Measurements from ENCODE around the gene CCDC171. TPM values are rescaled to one million over a fixed set of nuclear protein-coding genes. Genes with fewer than 3 reads are reported as not detected.
"Not testable (repeated sequence)": the region's sequence is repeated elsewhere in the genome, so short reads cannot be mapped to it uniquely, and the experiment has no call there.

CCDC171 gene
- total RNA-seq, 2 experiments from 2014 or later = 1.2 to 1.3 TPM

- Mint-ChIP-seq H3K9me3 (peaks cover 2% of the 10 kb centered on the region), H3K27me3 (no peaks in the 10 kb centered on the region), H3K36me3 (ENCODE audit: low read depth) (no peaks in the 10 kb centered on the region), H3K27ac (no peak overlapping the region), H3K4me3 (no peak overlapping the region), H3K4me1 (no peaks in the 10 kb centered on the region)
- ChIA-PET CTCF (interaction anchor here (0.6 kb wide), 1 partner anchor 77 kb away, joined by 3 read pairs; no protein-coding TSS in a partner anchor), POLR2A (no interaction called here)
- no peak for DNase-seq
Observed at GRCh38 chr9:15578714-15579113, 25.9 kb downstream of the CCDC171 start.

GRCh38 chr9:15584379-15584778 is 31.5 kb downstream of the CCDC171 start:
- DNase-seq = no peak
- no peaks in the 10 kb centered on the region for H3K27me3 Mint-ChIP-seq
- H3K9me3 Mint-ChIP-seq = peaks cover 2% of the 10 kb centered on the region
- no peak overlapping the region for H3K4me3 Mint-ChIP-seq
- H3K36me3 Mint-ChIP-seq (ENCODE audit: low read depth) = no peaks in the 10 kb centered on the region
- H3K27ac Mint-ChIP-seq = no peak overlapping the region
- ChIA-PET CTCF (no interaction called here), POLR2A (no interaction called here)
- H3K4me1 Mint-ChIP-seq = no peaks in the 10 kb centered on the region

- no peak overlapping the region for H3K27ac Mint-ChIP-seq
- H3K36me3 Mint-ChIP-seq (ENCODE audit: low read depth) = no peaks in the 10 kb centered on the region
- CTCF ChIA-PET = no interaction called here
- H3K4me3 Mint-ChIP-seq = no peak overlapping the region
- DNase-seq = no peak
- no peaks in the 10 kb centered on the region for H3K4me1 Mint-ChIP-seq
- H3K27me3 Mint-ChIP-seq = no peaks in the 10 kb centered on the region
- H3K9me3 Mint-ChIP-seq = no peaks in the 10 kb centered on the region
- POLR2A ChIA-PET = no interaction called here
Observed at GRCh38 chr9:15592317-15592716, 39.5 kb downstream of the CCDC171 start.

GRCh38 chr9:15592940-15593339 is 40.1 kb downstream of the CCDC171 start:
- DNase-seq; H3K27me3 Mint-ChIP-seq; H3K27ac Mint-ChIP-seq; POLR2A ChIA-PET; H3K4me3 Mint-ChIP-seq; H3K4me1 Mint-ChIP-seq; H3K36me3 Mint-ChIP-seq (ENCODE audit: low read depth); H3K9me3 Mint-ChIP-seq; CTCF ChIA-PET: not testable (repeated sequence)

GRCh38 chr9:15600666-15601330 is 48.0 kb downstream of the CCDC171 start:
- H3K4me3 Mint-ChIP-seq; H3K27ac Mint-ChIP-seq; DNase-seq; H3K36me3 Mint-ChIP-seq (ENCODE audit: low read depth); H3K27me3 Mint-ChIP-seq; H3K4me1 Mint-ChIP-seq; POLR2A ChIA-PET; CTCF ChIA-PET; H3K9me3 Mint-ChIP-seq: not testable (repeated sequence)

DNA sequence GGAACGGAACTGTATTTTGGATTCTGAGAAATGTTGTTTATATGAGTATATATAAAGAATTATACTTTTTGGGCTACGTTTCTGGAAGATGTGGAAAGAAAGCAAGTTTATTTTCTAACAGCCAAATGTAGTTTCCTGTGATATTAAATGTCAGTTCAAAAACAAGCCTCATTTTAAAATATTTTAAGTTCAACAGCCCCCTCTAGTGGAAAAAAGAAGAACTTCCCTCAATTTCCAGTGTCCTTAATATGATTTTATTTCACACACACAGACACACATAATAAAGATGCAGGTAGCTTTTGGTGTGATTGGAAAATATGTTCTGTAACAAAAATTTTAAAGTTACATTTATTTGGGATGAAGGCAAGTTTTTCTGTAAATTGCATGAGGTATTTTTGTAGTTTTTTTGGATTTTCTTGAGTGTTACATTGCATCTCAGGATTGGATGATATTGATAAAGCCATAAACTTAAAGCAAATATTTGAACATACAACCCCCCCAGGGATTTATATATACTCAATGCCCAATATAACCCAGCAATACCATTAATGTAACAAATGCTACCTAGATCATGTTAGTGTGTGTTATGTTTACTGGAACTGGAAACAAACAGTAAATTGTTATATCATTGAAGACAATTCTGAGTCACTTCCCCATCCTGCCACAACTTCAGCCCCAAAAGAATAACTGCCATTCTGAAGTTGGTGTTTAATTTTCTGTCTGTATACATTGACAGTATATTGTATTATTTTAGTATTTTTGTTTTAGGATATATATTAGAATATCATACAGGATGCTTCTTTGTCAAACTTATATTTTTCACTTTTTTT is 54.0 kb downstream of the CCDC171 start:
- Mint-ChIP-seq H3K27me3 (no peaks in the 10 kb centered on the region), H3K27ac (no peak overlapping the region), H3K4me3 (no peak overlapping the region), H3K9me3 (no peaks in the 10 kb centered on the region), H3K4me1 (peaks cover 6% of the 10 kb centered on the region), H3K36me3 (ENCODE audit: low read depth) (no peaks in the 10 kb centered on the region)
- DNase-seq = peak; percentile 50
- CTCF ChIA-PET = interaction anchor here (0.9 to 1.3 kb wide), 4 partner anchors 11 to 207 kb away, joined by 3 to 4 read pairs (median 3); partner anchors contain the start of gene CCDC171
- POLR2A ChIA-PET = no interaction called here

DNA sequence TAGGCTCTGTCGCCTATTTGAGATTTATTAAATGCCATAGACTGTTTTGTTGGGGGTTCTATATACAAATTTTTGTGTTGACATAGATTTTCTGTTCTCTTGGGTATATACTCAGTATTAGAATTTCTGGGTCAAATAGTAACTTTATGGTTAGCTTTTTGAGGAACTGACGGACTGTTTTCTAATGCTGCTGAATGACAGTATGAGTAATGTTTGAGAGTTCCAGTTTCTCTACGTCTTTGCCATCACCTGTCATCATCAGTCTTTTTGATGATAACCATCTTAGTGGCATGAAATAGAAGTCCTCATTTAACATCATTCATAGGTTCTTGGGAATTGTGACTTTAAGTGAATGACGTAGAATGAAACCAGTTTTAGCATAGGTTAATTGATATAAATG is 60.1 kb downstream of the CCDC171 start:
- Mint-ChIP-seq H3K9me3 (no peaks in the 10 kb centered on the region), H3K27ac (no peak overlapping the region), H3K4me1 (no peaks in the 10 kb centered on the region), H3K4me3 (no peak overlapping the region), H3K36me3 (ENCODE audit: low read depth) (no peaks in the 10 kb centered on the region), H3K27me3 (no peaks in the 10 kb centered on the region)
- ChIA-PET POLR2A (no interaction called here), CTCF (no interaction called here)
- no peak for DNase-seq

GRCh38 chr9:15617782-15618181 is 64.9 kb downstream of the CCDC171 start:
- CTCF ChIA-PET = interaction anchor here (0.6 to 1.4 kb wide), 3 partner anchors 12 to 684 kb away, joined by 3 to 5 read pairs (median 3); no protein-coding TSS in a partner anchor

GRCh38 chr9:15618540-15619331 is 65.9 kb downstream of the CCDC171 start:
- Mint-ChIP-seq H3K36me3 (ENCODE audit: low read depth) (no peaks in the 10 kb centered on the region), H3K4me1 (no peaks in the 10 kb centered on the region), H3K9me3 (no peaks in the 10 kb centered on the region), H3K27ac (no peak overlapping the region), H3K4me3 (no peak overlapping the region), H3K27me3 (no peaks in the 10 kb centered on the region)
- ChIA-PET CTCF (interaction anchor here (0.6 to 1.4 kb wide), 2 partner anchors 13 to 167 kb away, joined by 3 read pairs; no protein-coding TSS in a partner anchor), POLR2A (no interaction called here)
- DNase-seq = no peak

More at GRCh38 chr9:15617782-15618181, 64.9 kb downstream of the CCDC171 start:
- Mint-ChIP-seq H3K4me1 (no peaks in the 10 kb centered on the region), H3K4me3 (no peak overlapping the region), H3K36me3 (ENCODE audit: low read depth) (no peaks in the 10 kb centered on the region), H3K27ac (no peak overlapping the region), H3K27me3 (no peaks in the 10 kb centered on the region), H3K9me3 (no peaks in the 10 kb centered on the region)
- POLR2A ChIA-PET = no interaction called here
- DNase-seq = no peak

DNA sequence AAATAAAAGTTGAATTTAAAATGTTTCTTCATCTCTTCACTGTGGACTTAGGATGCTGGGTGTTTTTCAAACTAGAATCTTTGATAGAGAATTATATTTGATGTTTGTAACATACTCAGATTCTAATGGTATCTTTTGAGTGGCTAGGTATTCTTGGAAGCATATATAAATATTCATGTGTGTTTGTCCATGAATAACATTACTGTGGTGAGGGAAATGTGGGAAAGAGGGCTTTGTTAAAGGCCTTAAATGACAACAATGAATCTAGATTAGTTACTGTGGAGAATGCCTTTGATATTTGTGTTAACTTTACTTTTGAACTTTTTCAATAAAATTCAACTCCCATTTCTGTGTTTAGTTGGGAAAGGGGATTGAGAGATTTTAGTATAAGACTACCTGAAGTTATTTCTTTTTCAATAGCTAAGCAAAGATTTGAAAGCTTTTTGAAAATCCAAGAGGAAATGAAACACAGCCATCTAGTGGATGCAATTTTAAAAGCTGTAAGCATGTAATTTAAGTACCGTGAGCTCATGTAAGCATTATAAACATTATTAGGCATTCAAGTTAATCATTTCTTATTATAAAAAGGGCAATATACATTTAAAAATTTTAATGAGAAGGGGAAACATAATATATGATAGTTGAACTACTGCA is 69.6 kb downstream of the CCDC171 start:
- H3K9me3 Mint-ChIP-seq = peaks cover 2% of the 10 kb centered on the region

DNA sequence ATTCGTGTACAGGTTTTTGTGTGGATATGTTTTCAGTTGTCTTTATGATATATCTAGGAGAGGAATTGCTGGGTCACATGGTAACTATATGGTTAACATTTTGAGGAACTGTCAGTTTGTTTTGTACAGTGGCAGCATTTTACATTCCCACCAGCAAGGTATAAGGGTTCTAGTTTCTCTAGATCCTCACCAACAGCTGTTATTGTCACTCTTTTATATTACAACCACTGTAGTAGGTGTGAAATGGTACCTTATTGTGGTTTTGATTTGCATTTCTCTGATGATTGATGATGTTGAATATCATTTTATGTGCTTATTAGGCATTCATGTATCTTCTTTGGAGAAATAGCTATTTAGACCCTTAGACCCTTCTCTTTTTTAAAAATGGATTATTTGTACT is 82.9 kb downstream of the CCDC171 start:
- no peaks in the 10 kb centered on the region for H3K4me1 Mint-ChIP-seq

More for the DNA sequence above, 69.6 kb downstream of the CCDC171 start:
- H3K4me3 Mint-ChIP-seq = no peak overlapping the region
- no peaks in the 10 kb centered on the region for H3K36me3 Mint-ChIP-seq (ENCODE audit: low read depth)
- H3K4me1 Mint-ChIP-seq = no peaks in the 10 kb centered on the region
- no peak overlapping the region for H3K27ac Mint-ChIP-seq
- no peak for DNase-seq
- CTCF ChIA-PET = no interaction called here
- POLR2A ChIA-PET = no interaction called here
- no peaks in the 10 kb centered on the region for H3K27me3 Mint-ChIP-seq

DNA sequence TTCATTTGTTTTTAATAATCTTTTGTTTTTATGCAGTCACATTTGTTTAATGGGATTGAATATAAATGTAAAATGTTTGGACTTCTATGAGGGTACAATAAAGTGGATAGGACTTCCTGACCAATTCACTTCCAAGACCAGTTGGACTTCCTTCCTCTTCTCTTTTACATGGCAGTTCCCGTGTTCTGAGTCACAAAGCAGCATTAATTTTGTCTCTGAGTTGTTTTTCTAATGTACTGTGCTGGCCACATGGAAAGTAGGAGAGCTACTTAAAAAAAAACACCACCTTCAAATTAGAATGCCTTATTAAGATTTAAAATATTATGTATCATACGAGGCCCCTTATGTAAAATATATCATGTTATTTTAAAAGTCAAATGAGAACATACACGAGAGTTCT is 87.3 kb downstream of the CCDC171 start:
- DNase-seq = no peak
- H3K36me3 Mint-ChIP-seq (ENCODE audit: low read depth) = no peaks in the 10 kb centered on the region
- H3K9me3 Mint-ChIP-seq = no peaks in the 10 kb centered on the region
- ChIA-PET CTCF (no interaction called here), POLR2A (no interaction called here)
- no peak overlapping the region for H3K4me3 Mint-ChIP-seq
- H3K4me1 Mint-ChIP-seq = no peaks in the 10 kb centered on the region
- H3K27me3 Mint-ChIP-seq = no peaks in the 10 kb centered on the region
- H3K27ac Mint-ChIP-seq = no peak overlapping the region

More for the DNA sequence above, 82.9 kb downstream of the CCDC171 start:
- no peak for DNase-seq
- no peaks in the 10 kb centered on the region for H3K27me3 Mint-ChIP-seq
- no peaks in the 10 kb centered on the region for H3K36me3 Mint-ChIP-seq (ENCODE audit: low read depth)
- no peak overlapping the region for H3K4me3 Mint-ChIP-seq
- CTCF ChIA-PET = no interaction called here
- H3K27ac Mint-ChIP-seq = no peak overlapping the region
- no peaks in the 10 kb centered on the region for H3K9me3 Mint-ChIP-seq
- POLR2A ChIA-PET = no interaction called here

Data from activated CD4-positive, alpha-beta T cell treated with anti-CD3 and anti-CD28 coated beads, Interleukin-2, amount 10 ng/mL, durations not matched to agents 7 days and 5 days (primary cell).